IMR-90 (cell line): Measurements from ENCODE around the gene NLGN3. TPM values are rescaled to one million over a fixed set of nuclear protein-coding genes. Genes with fewer than 3 reads are reported as not detected.

Experiments
- ATAC-seq: fragments of 200-7000 bp; cut with Tn5 transposase; 2 replicates; pipeline ENCODE4 v1.9.1; 2020; ENCODE audit warnings: low read depth, mild to moderate bottlenecking, moderate library complexity
- BruUV-seq: library from RNA; stranded (reverse); fragments of 400-500 nt; replicated peaks from 2 replicates; lab custom pipeline; 2021; lab: Mats Ljungman, UMichigan
- CTCF ChIA-PET: fragments of 300-600 bp; formaldehyde crosslinking; extraction: SDS; loops from one replicate; lab custom pipeline; 2021; ENCODE audit warnings: antibody characterized with exemption; lab: Yijun Ruan, JAX
- POLR2A ChIA-PET: fragments of 300-600 bp; sonication (Branson Sonifier 250); formaldehyde crosslinking; loops from one replicate; lab custom pipeline; 2022; ENCODE audit warnings: antibody characterized with exemption; ENCODE audit not compliant: unreplicated experiment; lab: Charles Lee
- DNase-seq: peaks from one replicate; pipeline ENCODE4 v3.0.0; 2013
- H2AFZ ChIP-seq: replicated peaks from 2 replicates; pipeline ENCODE3; 2013; ENCODE audit warnings: low read length, mild to moderate bottlenecking; ENCODE audit not compliant: poor library complexity
- H2AK5ac ChIP-seq: 2 replicates; pipeline ENCODE4 v1.6.1; 2013; ENCODE audit warnings: low read depth, low read length, inconsistent platforms
- H2AK9ac ChIP-seq: replicated peaks from 2 replicates; pipeline ENCODE3; 2013; ENCODE audit warnings: mild to moderate bottlenecking, low read depth, low read length, moderate library complexity; ENCODE audit not compliant: poor library complexity
- H2BK120ac ChIP-seq: 2 replicates; pipeline ENCODE4 v1.6.1; 2013; ENCODE audit warnings: low read depth, low read length, inconsistent platforms
- H2BK15ac ChIP-seq: 3 replicates; pipeline ENCODE4 v1.6.1; 2013; ENCODE audit warnings: low read depth, low read length, inconsistent platforms
- H2BK20ac ChIP-seq: 2 replicates; pipeline ENCODE4 v1.6.1; 2013; ENCODE audit warnings: low read depth, mild to moderate bottlenecking, inconsistent platforms, low read length, moderate library complexity
- H2BK5ac ChIP-seq: 2 replicates; pipeline ENCODE4 v1.6.1; 2013; ENCODE audit warnings: mild to moderate bottlenecking, low read depth, low read length, inconsistent platforms; ENCODE audit not compliant: poor library complexity, severe bottlenecking
- H3K14ac ChIP-seq: replicated peaks from 2 replicates; pipeline ENCODE4 v1.6.1; 2013; ENCODE audit warnings: low read depth, low read length, inconsistent platforms
- H3K18ac ChIP-seq: 2 replicates; pipeline ENCODE4 v1.6.1; 2013; ENCODE audit warnings: low read depth, low read length, control low read depth
- H3K23ac ChIP-seq: 2 replicates; pipeline ENCODE4 v1.6.1; 2013; ENCODE audit warnings: low read depth, low read length, inconsistent platforms
- H3K27ac ChIP-seq: 2 replicates; pipeline ENCODE4 v1.5.1; 2013; ENCODE audit warnings: mild to moderate bottlenecking, control low read depth, low read length; ENCODE audit not compliant: insufficient read depth
- H3K27me3 ChIP-seq: 2 replicates; pipeline ENCODE4 v1.6.1; 2013; ENCODE audit warnings: low read length; ENCODE audit not compliant: control insufficient read depth, insufficient read depth
- H3K36me3 ChIP-seq: 2 replicates; pipeline ENCODE4 v1.6.1; 2013; ENCODE audit warnings: low read length, mixed read lengths; ENCODE audit not compliant: control insufficient read depth, insufficient read depth
- H3K4ac ChIP-seq: 2 replicates; pipeline ENCODE4 v1.6.1; 2013; ENCODE audit warnings: low read depth, low read length, inconsistent platforms
- H3K4me1 ChIP-seq: 2 replicates; pipeline ENCODE4 v1.6.1; 2013; ENCODE audit warnings: low read length, mixed read lengths; ENCODE audit not compliant: control insufficient read depth, insufficient read depth
- H3K4me2 ChIP-seq: 2 replicates; pipeline ENCODE4 v1.6.1; 2013; ENCODE audit warnings: low read depth, mild to moderate bottlenecking, control low read depth, low read length, moderate library complexity
- H3K4me3 ChIP-seq: 2 replicates; pipeline ENCODE4 v1.5.1; 2013; ENCODE audit warnings: low read depth, mild to moderate bottlenecking, control low read depth, low read length, moderate library complexity; ENCODE audit not compliant: insufficient read depth
- H3K56ac ChIP-seq: 2 replicates; pipeline ENCODE4 v1.6.1; 2013; ENCODE audit warnings: low read length, inconsistent platforms; ENCODE audit not compliant: insufficient read depth; ENCODE audit errors: extremely low read depth
- H3K79me1 ChIP-seq, 2 experiments: 2 replicates each; pipeline ENCODE4 v1.6.1; 2013; ENCODE audit warnings: low read length in 2 of 2, inconsistent platforms in 1 of 2, low read depth in 1 of 2
- H3K9ac ChIP-seq: 2 replicates; pipeline ENCODE4 v1.6.1; 2013; ENCODE audit warnings: low read depth, low read length, control low read depth
- H3K9me1 ChIP-seq: 2 replicates; pipeline ENCODE4 v1.6.1; 2013; ENCODE audit warnings: low read length, inconsistent platforms; ENCODE audit not compliant: insufficient read depth
- H3K9me3 ChIP-seq: 2 replicates; pipeline ENCODE4 v1.6.1; 2013; ENCODE audit warnings: low read length; ENCODE audit not compliant: control insufficient read depth, insufficient read depth
- H4K20me1 ChIP-seq: 2 replicates; pipeline ENCODE4 v1.6.1; 2013; ENCODE audit warnings: low read length, inconsistent platforms; ENCODE audit not compliant: insufficient read depth
- H4K5ac ChIP-seq: 2 replicates; pipeline ENCODE4 v1.6.1; 2013; ENCODE audit warnings: mild to moderate bottlenecking, low read depth, low read length, control low read depth
- H4K8ac ChIP-seq, 2 experiments: 2 replicates each; pipeline ENCODE4 v1.6.1; 2013; ENCODE audit warnings: low read depth in 2 of 2, low read length in 2 of 2, control low read depth in 1 of 2, inconsistent platforms in 1 of 2
- H4K91ac ChIP-seq: 2 replicates; pipeline ENCODE4 v1.6.1; 2013; ENCODE audit warnings: low read depth, low read length, inconsistent platforms; ENCODE audit not compliant: insufficient read depth
- CEBPB ChIP-seq: IDR thresholded peaks from 2 replicates; pipeline ENCODE4 v1.6.1; 2012; ENCODE audit warnings: low read depth, low read length, improper control_type of control experiment
- CHD1 ChIP-seq: IDR thresholded peaks from 2 replicates; pipeline ENCODE4 v1.6.1; 2012; ENCODE audit warnings: low read depth, low read length, improper control_type of control experiment
- ELK1 ChIP-seq: fragments of 150-350 bp; IDR thresholded peaks from 2 replicates; pipeline ENCODE4 v1.6.1; 2016; ENCODE audit warnings: low read depth, mild to moderate bottlenecking, low read length, moderate library complexity, borderline replicate concordance
- FOS ChIP-seq: fragments of 150-350 bp; IDR thresholded peaks from 2 replicates; pipeline ENCODE4 v1.6.1; 2016; ENCODE audit warnings: low read depth, low read length
- MAFK ChIP-seq: IDR thresholded peaks from 2 replicates; pipeline ENCODE4 v1.6.1; 2012; ENCODE audit warnings: low read depth, low read length, improper control_type of control experiment
- MAZ ChIP-seq: IDR thresholded peaks from 2 replicates; pipeline ENCODE4 v1.6.1; 2012; ENCODE audit warnings: low read depth, mild to moderate bottlenecking, low read length, improper control_type of control experiment, moderate library complexity, borderline replicate concordance
- MXI1 ChIP-seq: IDR thresholded peaks from 2 replicates; pipeline ENCODE4 v1.6.1; 2012; ENCODE audit warnings: low read depth, mild to moderate bottlenecking, low read length, moderate library complexity, borderline replicate concordance
- NFE2L2 ChIP-seq: fragments of 150-350 bp; IDR thresholded peaks from 2 replicates; pipeline ENCODE4 v1.6.1; 2016; ENCODE audit warnings: low read depth, mild to moderate bottlenecking, low read length
- POLR2A ChIP-seq: IDR thresholded peaks from 2 replicates; pipeline ENCODE4 v1.6.1; 2012; ENCODE audit warnings: mild to moderate bottlenecking, low read depth, low read length
- RAD21 ChIP-seq: IDR thresholded peaks from 2 replicates; pipeline ENCODE4 v1.6.1; 2012; ENCODE audit warnings: low read length, improper control_type of control experiment
- RFX5 ChIP-seq: IDR thresholded peaks from 2 replicates; pipeline ENCODE4 v1.8.0; 2012; ENCODE audit warnings: low read depth, mild to moderate bottlenecking, low read length, moderate library complexity
- SMC3 ChIP-seq: fragments of 150-350 bp; IDR thresholded peaks from 2 replicates; pipeline ENCODE4 v1.6.1; 2016; ENCODE audit warnings: low read depth, mild to moderate bottlenecking, antibody characterized with exemption, low read length, moderate library complexity
- USF2 ChIP-seq: fragments of 150-350 bp; IDR thresholded peaks from 2 replicates; pipeline ENCODE4 v1.6.1; 2017; ENCODE audit warnings: mild to moderate bottlenecking, antibody characterized with exemption, low read length, low read depth
- WGBS, 2 experiments: methylation state at CpG; one replicate each; pipeline versions ENCODE4 v1.1.5 to v1.1.7; 2013; ENCODE audit warnings: missing lambda C conversion rate in 2 of 2; ENCODE audit not compliant: insufficient read length in 1 of 2; ENCODE audit errors: extremely low coverage in 2 of 2; 5-methylcytosine and 5-hydroxymethylcytosine counted together
- dilution Hi-C: fragments of 300-500 bp; cut with HindIII; formaldehyde crosslinking; loops from one replicate; pipeline ENCODE4 v1.14.3; 2018; ENCODE audit warnings: low sequenced_read_pairs; ENCODE audit not compliant: unreplicated experiment
- in situ Hi-C: fragments of 300-500 bp; cut with MboI; formaldehyde crosslinking; loops from 3 replicates; pipeline ENCODE4 v1.14.3; 2019; ENCODE audit warnings: low sequenced_read_pairs, inconsistent platforms, mixed read lengths
- intact Hi-C: fragments of 100-400 bp; cut with micrococcal nuclease; formaldehyde crosslinking; loops from 2 replicates; pipeline ENCODE4 v1.10.0; 2022
- polyA plus RNA-seq, 3 experiments: library from polyadenylated mRNA; depleted of rRNA; stranded (reverse); fragments of >200 nt; gene quantifications; 2 replicates each; pipeline ENCODE4 v1.2.3, GENCODE V29; 2012; ENCODE audit warnings: low replicate concordance in 1 of 3
- total RNA-seq: library from RNA; depleted of rRNA; stranded (reverse); fragments of >200 nt; gene quantifications from 2 replicates; pipeline ENCODE4 v1.2.3, GENCODE V29; 2012

The NLGN3 gene
- total and polyA plus RNA-seq, 2 of the 4 experiments (the other 2 are of a cell fraction) = 0.18 to 0.39 TPM

- TF ChIP-seq SMC3 = no peak
Measured at GRCh38 chrX:71103110-71103983, 41.3 kb upstream of the NLGN3 start (continued).

- ATAC-seq (no peak), DNase-seq (no peak)
- H2BK15ac ChIP-seq = no peak overlapping the region
- no peak overlapping the region for H3K4me2 ChIP-seq
- no peak overlapping the region for H4K5ac ChIP-seq
- H2BK120ac ChIP-seq = no peak overlapping the region
- H3K4me1 ChIP-seq = no peaks in the 10 kb centered on the region
- no peaks in the 10 kb centered on the region for H3K36me3 ChIP-seq
- H3K9me3 ChIP-seq = no peaks in the 10 kb centered on the region
- no peak overlapping the region for H3K14ac ChIP-seq
- H4K8ac ChIP-seq = no peak overlapping the region
- in situ Hi-C loops = no loop called here
- WGBS, 2 experiments = 100% methylated on average over 1 of the region's 3 CpGs; no CpG with 5 or more reads in 1 of the 2 experiments
- H3K56ac ChIP-seq = no peak overlapping the region
- no peak overlapping the region for H2BK20ac ChIP-seq
- POLR2A ChIA-PET = no interaction called here
- no peaks in the 10 kb centered on the region for H3K9me1 ChIP-seq
- H3K9ac ChIP-seq = no peak overlapping the region
- CTCF ChIA-PET = no interaction called here
- BruUV-seq = no TSS peak
- H2AFZ ChIP-seq = no peak overlapping the region
- H3K4me3 ChIP-seq = no peak overlapping the region
- H3K18ac ChIP-seq = no peak overlapping the region
- no peak overlapping the region for H3K27ac ChIP-seq
- no peak overlapping the region for H2AK5ac ChIP-seq
- no peaks in the 10 kb centered on the region for H4K20me1 ChIP-seq
- H2AK9ac ChIP-seq = no peak overlapping the region
- H3K27me3 ChIP-seq = peaks cover 12% of the 10 kb centered on the region; the same call in 1 of the 2 replicates
- H3K23ac ChIP-seq = no peak overlapping the region
- H4K91ac ChIP-seq = no peak overlapping the region
- no peak overlapping the region for H3K4ac ChIP-seq
- no peak overlapping the region for H2BK5ac ChIP-seq
- dilution Hi-C loops = no loop called here
- intact Hi-C loops = no loop called here
- H3K79me1 ChIP-seq = no peaks in the 10 kb centered on the region
- TF ChIP-seq CEBPB (no peak), ELK1 (no peak), RAD21 (no peak), FOS (no peak), NFE2L2 (no peak), MAFK (no peak), RFX5 (no peak), POLR2A (no peak), MXI1 (no peak), USF2 (no peak), MAZ (no peak), CHD1 (no peak)
Measured at GRCh38 chrX:71105628-71106027, 39.0 kb upstream of the NLGN3 start.
